Measurements from ENCODE around the gene HOXC6. TPM values are rescaled to one million over a fixed set of nuclear protein-coding genes. Genes with fewer than 3 reads are reported as not detected.

Gene HOXC6
- polyA plus RNA-seq, 1 experiment = 0.02 TPM

DNA sequence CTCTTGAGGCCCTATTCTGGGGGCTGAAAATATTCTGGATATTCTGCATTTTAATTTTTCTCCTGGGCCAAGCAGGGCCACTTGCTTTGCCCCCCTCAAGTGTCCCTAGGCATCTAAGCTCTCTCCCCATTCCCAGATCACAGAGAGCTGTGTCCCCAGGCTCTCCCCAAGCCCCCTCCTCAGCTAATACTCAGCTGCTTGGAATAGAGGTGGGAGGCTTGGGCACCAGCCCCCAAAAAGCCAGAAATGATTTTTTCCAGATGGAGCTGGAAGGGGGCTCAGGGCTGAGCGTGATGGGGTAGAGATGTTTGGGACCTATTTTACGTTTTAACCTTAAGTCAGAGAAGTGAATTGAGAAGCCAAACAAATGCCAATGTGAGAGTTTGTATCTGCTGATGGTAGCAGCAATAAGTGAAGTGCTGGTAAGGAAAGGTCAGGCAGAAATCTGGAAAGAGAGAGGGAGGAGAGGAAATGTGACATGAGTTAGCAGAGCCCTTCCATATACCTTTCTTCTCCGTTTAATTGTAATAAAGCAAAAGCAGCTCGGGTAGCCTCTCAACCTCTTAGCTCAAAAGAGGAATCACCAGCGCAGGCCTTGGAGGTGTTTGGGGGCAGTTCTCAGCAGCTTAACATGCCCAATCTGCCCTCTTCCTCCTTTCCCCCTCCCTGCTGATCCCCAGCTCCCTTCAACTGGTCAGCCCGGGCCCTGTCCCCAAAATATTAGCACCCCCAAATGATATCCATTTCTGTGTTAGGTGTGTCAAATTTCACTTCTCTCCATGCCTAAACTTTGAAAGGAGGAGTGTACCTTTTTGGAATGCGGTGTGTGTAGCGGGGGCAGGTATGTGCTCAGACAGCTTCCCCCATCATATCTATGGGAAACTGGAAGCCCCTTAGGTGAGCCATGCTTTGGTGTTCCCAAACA, 5.0 kb upstream of the HOXC6 start:
- Histone ChIP-seq H3K4me3 (ENCODE audit: low read depth, low read length) (no peak overlapping the region), H3K9me3 (ENCODE audit: control insufficient read depth, insufficient read depth, low read length) (peaks cover 9% of the 10 kb centered on the region; the same call in 1 of the 2 replicates), H3K27ac (ENCODE audit: low read depth, low read length) (no peak overlapping the region), H3K27me3 (ENCODE audit: control insufficient read depth, insufficient read depth, low read length) (peaks cover 96% of the 10 kb centered on the region)
- DNase-seq (ENCODE audit: low read depth, low spot score) = no peak
- ChIA-PET CTCF (interaction anchor here (0.8 to 2.0 kb wide), 3 partner anchors 178 to 191 kb away, joined by 3 to 6 read pairs (median 3); no protein-coding TSS in a partner anchor), POLR2A (no interaction called here)
- TF ChIP-seq, protein P1, sequence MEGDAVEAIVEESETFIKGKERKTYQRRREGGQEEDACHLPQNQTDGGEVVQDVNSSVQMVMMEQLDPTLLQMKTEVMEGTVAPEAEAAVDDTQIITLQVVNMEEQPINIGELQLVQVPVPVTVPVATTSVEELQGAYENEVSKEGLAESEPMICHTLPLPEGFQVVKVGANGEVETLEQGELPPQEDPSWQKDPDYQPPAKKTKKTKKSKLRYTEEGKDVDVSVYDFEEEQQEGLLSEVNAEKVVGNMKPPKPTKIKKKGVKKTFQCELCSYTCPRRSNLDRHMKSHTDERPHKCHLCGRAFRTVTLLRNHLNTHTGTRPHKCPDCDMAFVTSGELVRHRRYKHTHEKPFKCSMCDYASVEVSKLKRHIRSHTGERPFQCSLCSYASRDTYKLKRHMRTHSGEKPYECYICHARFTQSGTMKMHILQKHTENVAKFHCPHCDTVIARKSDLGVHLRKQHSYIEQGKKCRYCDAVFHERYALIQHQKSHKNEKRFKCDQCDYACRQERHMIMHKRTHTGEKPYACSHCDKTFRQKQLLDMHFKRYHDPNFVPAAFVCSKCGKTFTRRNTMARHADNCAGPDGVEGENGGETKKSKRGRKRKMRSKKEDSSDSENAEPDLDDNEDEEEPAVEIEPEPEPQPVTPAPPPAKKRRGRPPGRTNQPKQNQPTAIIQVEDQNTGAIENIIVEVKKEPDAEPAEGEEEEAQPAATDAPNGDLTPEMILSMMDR (IDR thresholded peaks at IDR 0.05; ENCODE audit: low read depth, low read length) = no peak

DNA sequence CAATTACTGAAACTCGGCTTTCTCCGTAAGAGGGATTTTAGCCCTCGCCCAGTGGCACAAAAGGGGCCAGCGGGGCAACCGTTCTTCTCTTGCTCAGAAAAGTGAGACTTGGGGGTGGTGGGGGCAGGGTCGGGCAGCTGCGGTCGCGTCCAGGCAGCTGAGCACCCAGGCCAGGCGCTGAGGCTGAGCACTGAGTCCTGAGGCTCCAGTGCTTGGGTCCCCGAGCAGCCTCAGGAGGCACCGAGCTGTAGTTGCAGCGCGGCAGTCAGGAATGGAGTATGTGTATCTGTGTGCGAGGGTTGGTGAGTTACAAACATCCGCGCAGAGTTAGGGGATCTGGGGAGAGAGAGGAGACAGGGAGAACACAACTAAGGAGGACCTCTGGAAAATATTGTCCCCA, 4.1 kb upstream of the HOXC6 start:
- no peak overlapping the region for H3K27ac ChIP-seq (ENCODE audit: low read depth, low read length)
- ChIA-PET CTCF (interaction anchor here (0.8 to 2.0 kb wide), 3 partner anchors 177 to 190 kb away, joined by 3 to 6 read pairs (median 3); no protein-coding TSS in a partner anchor), POLR2A (no interaction called here)

DNA sequence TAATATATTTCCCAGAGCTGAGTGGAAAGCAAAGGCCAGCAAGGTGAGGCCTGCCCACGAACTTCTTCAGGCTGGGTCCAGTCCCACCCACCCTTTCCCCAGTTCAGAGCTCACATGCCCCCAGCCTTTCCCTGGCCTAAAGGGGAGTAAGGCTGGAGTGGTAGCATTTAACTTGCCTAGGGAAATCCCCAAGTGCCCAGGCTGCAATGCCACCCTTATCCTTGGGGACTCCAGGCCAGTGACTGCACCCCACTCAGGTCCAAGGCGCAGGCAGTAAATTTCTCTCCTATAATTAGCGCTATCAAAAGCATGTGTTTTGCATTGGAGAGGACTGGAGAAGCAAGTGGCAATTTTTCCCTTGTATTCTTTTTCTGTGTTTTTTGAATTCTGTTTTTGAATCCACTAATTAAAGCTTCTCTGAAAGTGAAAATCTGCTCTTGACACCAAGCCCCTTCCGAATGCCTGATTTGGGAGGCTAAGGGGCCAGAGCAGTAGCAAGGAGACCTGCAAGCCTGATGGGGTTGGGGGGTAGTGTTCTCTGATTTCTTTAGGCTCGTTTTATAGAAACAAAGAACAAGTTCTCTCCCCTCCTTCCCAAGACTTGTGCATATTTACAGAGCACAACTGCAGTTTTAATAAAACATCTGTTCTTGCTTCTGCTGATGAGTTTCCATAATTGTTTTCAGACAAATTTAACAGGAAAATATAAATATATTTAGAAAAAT, 3.5 kb upstream of the HOXC6 start:
- DNase-seq (ENCODE audit: low read depth, low spot score) = no peak
- POLR2A ChIA-PET = no interaction called here
- peaks cover 96% of the 10 kb centered on the region for H3K27me3 ChIP-seq (ENCODE audit: control insufficient read depth, insufficient read depth, low read length)

More for the DNA sequence above, 4.1 kb upstream of the HOXC6 start:
- H3K27me3 ChIP-seq (ENCODE audit: control insufficient read depth, insufficient read depth, low read length) = peaks cover 97% of the 10 kb centered on the region
- TF ChIP-seq, protein P1 (IDR thresholded peaks at IDR 0.05; ENCODE audit: low read depth, low read length) = no peak
- H3K4me3 ChIP-seq (ENCODE audit: low read depth, low read length) = no peak overlapping the region
- H3K9me3 ChIP-seq (ENCODE audit: control insufficient read depth, insufficient read depth, low read length) = peaks cover 4% of the 10 kb centered on the region; the same call in 1 of the 2 replicates
- DNase-seq (ENCODE audit: low read depth, low spot score) = no peak

DNA sequence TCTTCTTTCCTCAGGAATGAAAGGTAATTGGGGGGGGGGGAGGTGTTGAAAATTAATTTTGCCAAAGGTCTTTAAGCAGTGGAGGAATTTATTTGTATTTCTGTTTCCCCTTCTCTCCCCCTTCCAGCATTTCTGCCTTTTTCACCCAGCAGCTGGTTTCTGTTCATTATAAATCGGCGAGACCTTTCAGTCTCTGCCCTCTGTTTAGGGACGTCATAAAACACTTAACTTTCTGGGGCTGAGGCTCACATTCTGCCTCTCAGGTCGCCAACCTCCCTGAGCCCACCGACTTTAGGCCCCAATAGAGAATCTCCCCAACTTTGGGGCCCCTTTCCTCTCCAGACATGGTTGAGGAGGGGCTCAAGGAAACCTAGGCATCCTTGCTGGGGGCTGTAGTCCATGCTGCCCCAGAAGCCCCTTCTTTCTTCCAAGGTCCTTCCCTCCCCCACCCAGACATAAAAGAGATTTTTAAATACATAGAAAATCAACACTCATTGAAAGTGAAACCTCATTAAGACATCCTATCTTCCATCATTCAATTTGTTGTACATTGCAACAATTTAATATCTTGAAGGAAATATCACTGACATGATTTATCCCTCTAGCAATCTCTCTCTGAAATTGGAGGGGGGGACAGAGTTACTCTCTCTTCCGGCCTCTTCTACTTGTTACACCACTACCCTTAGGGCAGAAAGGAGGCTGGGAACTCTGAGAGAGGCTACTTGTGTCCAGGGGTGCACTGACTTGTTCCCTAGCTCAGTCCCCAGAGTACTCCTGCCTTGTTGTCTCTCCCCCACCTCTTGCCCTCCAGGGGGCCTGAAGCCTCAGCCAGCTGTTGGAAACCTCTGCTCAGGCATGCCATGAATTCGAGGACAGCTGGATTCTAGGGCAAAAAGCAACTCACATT, 2.5 kb upstream of the HOXC6 start:
- H3K27ac ChIP-seq (ENCODE audit: low read depth, low read length) = no peak overlapping the region
- peaks cover 93% of the 10 kb centered on the region for H3K27me3 ChIP-seq (ENCODE audit: control insufficient read depth, insufficient read depth, low read length)
- no peak for DNase-seq (ENCODE audit: low read depth, low spot score)
- CTCF ChIA-PET = interaction anchor here (0.6 to 1.1 kb wide), 2 partner anchors 175 to 183 kb away, joined by 3 read pairs; no protein-coding TSS in a partner anchor
- H3K4me3 ChIP-seq (ENCODE audit: low read depth, low read length) = no peak overlapping the region
- TF ChIP-seq, protein P1 (IDR thresholded peaks at IDR 0.05; ENCODE audit: low read depth, low read length) = no peak
- POLR2A ChIA-PET = no interaction called here
- H3K9me3 ChIP-seq (ENCODE audit: control insufficient read depth, insufficient read depth, low read length) = no peaks in the 10 kb centered on the region; the same call in 1 of the 2 replicates

More for the DNA sequence above, 3.5 kb upstream of the HOXC6 start:
- CTCF ChIA-PET = interaction anchor here (0.5 to 2.0 kb wide), 2 partner anchors 177 to 178 kb away, joined by 4 to 6 read pairs; no protein-coding TSS in a partner anchor
- TF ChIP-seq, protein P1 (IDR thresholded peaks at IDR 0.05; ENCODE audit: low read depth, low read length) = no peak
- Histone ChIP-seq H3K27ac (ENCODE audit: low read depth, low read length) (no peak overlapping the region), H3K4me3 (ENCODE audit: low read depth, low read length) (no peak overlapping the region), H3K9me3 (ENCODE audit: control insufficient read depth, insufficient read depth, low read length) (no peaks in the 10 kb centered on the region; the same call in 1 of the 2 replicates)

All from AG04450 (cell line).